DMS114 treated with DMSO at 0.1 percent for 48 hours (cell line): ENCODE data around the gene DAP.
"Not testable (repeated sequence)": the region's sequence is repeated elsewhere in the genome, so short reads cannot be mapped to it uniquely, and the experiment has no call there.

Experiments
- DNase-seq: peaks from one replicate; lab custom pipeline; 2025; ENCODE audit not compliant: unreplicated experiment; lab: John Stamatoyannopoulos, UW

The DAP gene

DNA sequence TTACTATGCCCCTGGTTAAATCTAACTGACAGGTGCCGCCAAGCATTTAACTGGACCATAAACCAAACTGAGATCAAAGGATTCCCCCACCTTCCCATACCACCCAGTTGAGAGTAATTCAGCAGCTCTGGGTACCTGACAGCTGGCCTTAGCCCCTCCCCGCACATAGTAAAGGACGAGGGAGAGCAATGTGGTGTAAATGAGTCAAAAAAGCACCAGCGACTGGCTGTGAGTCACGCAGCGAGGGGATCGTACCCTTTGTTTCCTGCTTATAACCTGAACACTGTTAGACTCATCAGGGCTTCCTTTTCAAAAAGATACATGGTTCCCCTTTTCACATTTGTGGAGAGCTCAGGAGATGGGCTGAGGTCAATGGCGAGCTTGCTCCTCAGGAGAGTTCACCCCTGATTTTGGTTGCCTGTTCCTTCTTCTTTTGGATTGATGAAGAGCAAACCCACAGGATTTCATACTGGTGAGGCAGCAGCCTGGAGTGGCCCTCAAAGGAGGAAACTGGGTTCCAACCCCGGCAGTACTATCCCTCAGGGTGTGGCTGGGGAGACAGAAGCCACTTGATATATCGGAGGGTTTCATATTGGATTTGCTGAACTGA lies 125.7 kb downstream of the DAP start:
- DNase-seq: no peak

DNA sequence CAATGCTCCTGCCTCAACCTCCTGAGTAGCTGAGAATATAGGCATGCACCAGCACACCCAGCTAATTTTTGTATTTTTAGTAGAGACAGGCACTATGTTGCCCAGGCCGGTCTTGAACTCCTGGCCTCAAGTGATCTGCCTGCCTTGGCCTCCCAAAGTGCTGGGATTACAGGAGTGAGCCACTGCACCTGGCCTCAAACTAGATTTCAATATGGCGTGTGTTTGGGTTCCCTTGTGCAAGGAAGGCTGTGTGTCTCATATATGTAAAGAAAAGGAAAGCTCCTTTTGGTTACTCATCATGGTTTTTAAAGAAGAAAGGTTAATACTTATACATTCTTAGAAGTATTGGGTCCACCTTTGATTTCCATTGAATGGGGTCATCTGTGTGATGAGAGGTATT lies 126.5 kb downstream of the DAP start:
- no peak for DNase-seq

DNA sequence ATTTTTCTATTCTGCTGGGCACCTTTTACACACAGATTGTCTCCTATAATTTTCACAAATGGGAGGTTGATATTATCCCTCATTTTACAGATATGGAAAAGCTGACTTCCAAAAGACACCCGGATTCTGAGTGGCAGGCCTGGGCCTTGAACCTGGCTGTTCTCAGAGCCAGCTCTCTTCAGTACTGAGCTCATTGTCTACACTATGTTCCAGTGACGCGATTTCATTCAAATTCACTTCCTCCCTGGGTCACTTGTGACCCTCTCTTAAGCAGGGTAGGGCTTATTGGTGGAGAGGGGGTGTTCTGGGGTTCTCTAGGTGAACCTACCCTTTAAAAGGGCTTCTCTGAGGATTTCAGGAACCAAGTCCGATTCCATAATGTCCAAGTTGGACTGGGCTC lies 127.0 kb downstream of the DAP start:
- no peak for DNase-seq

DNA sequence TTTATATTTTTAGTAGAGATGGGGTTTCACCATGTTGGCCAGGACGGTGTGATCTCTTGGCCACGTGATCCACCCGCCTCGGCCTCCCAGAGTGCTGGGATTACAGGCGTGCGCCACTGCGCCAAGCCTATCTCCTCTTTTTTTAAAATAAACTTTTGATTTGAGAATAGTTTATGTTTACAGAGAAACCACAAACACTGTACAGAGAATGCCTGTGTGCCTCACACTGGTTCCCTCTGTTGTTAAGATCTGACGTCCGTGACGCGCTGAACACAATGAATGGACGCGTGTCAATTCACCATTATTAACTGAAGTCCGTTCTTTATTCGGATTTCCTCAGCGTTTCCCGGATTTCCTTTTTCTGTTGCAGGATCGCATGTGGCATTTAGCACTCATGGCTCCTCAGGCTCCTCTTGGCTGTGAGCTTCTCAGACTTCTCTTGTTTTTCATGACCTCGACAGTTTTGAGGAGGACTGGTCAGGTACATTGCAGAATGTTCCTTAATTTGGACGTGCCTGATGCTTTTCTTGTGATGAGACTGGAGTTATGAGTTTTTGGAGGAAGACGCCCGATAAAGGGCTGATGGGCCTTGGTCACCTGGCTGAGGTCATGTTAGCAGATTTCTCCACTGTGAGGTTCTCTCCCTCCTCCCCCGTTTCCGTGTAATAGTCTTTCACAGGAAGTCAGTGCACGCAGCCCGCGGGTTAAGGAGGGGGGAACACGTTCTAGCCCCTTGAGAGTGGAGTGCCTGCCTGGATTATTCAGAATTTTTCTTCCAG lies 127.6 kb downstream of the DAP start:
- no peak for DNase-seq

DNA sequence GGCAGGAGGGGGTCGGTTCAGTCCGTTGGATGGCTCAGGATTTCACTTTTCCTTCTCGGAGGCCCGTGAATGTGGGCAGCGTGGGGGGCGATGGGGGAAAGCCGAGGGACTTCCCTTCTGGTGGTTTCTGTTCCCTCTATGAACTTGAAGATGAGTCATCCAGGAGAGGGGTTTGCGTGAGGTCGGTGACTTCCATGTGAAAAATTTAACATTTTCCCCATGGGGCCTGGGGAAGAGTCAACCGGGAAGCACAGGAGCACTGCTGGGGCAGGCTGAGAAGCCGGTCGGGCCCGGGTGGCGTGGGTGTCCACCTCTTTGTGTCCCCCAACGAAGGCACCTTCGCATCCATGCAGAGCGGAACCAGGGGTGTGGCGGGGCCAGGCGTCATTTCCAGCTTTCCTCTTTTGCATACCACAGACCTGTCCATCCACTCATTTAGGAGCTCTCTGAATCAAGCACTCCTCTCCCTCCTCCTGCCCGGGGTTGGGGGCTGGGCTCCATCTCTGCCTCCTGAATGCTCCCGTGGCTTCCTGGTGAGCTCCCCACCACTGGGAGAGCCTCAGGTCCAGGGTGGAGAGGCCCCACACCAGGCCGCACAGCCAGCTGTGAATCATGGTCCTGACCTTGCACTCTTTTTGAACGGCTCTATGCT lies 128.8 kb downstream of the DAP start:
- DNase-seq: no peak

DNA sequence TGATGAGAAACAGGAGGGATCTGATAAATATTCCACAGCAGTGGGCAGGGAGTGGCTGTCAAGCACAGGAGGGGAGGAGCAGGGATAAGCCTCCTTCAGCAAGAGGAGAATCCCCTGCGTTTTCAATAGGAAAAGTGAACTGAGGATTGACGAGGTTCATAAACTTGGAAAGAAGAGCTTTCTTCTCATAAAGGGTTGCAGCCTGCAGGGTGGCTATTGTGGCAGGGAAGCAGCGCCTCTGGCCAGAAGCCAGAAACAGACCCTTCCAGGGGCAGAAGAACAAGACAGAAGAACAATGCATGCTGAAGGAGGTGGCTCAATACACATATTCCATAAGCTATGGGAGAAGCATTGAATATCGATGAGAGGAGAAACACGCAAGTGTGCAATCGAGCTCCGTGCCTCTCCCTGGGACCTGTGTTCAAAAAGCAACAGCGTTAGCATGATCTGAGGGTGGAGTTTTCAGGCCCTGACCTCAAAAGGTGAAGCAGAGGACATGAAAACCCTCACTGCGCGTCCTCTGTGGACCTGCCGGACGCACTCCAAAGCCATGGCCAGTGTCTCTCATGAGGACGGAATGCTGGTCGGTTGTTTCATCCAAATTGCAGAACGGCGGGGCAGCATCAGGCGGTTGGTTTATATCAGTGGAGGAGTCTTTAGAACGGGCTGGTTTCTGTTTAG lies 129.6 kb downstream of the DAP start:
- DNase-seq: no peak

DNA sequence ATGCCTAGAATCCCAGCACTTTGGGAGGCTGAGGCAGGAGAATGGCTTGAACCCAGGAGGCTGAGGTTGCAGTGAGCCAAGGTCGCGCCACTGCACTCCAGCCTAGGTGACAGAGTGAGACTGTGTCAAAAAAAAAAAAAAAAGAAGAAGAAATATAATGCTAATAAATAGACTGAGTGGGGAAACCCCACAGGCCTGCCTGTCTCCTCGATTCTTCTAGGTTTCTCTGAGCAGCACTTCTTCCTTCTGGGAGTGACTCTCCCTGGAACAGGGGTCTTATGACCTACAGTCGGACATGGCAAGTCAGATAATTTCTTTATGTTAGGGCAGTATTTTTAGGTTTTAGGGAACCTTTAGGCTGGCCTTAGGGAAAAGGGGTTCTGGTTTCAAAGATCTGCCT lies 130.3 kb downstream of the DAP start:
- DNase-seq: not testable (repeated sequence)

DNA sequence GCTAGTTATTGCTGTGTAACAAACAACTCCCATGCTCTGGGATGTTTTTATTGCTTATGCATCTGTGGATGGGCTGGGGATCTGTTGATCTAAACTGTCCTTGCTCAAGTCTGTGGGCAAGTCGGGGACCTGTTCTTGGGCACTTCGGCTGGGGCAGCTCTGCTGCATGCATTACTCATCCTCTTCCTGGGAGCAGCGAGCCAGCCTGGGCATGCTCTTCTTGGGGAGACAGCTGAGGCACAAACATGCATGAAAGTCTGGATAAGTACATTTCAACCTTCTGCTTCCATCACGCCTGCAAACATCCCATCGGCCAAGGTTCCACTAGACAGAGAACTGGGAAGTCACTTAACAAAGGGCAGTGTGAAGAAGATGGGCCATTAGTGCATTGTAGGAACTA lies 130.9 kb downstream of the DAP start:
- DNase-seq: no peak

DNA sequence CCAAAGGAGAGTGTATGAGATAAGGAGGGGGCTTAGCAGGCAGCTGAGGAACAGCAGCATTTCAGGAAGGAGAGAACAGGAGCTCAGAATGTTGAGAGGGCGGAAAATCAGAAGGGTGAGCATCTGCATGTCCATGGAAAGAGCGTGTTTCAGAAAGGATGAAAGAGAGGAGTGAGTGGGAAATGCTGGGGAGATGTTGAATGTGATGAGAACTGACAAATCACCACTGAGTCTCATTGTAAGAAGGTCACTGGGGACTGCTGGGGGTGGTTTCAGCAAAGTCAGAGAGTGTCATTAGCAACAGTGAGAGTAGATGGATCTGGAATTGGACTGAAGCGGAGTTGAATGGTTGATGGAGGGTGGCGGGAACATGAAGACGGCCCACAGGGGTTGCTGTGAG lies 131.4 kb downstream of the DAP start:
- DNase-seq: no peak
